Liver (tissue), 3 donors: Measurements from ENCODE around the gene ERBB2.

ENCODE experiments used
- CTCF ChIP-seq: fragments of 150-350 bp; IDR thresholded peaks from 2 replicates; pipeline ENCODE4 v1.5.1; 2017; ENCODE audit warnings: improper control_type of control experiment, low read depth, low read length; ENCODE audit not compliant: missing input control
- EGR1 ChIP-seq, 2 donors: IDR thresholded peaks; 2 replicates each; pipeline ENCODE4 v1.6.1; 2016 to 2018; ENCODE audit warnings: antibody characterized with exemption in 2 of 2, low read depth in 2 of 2
- FOXA2 ChIP-seq: IDR thresholded peaks from 2 replicates; pipeline ENCODE4 v1.6.1; 2016; ENCODE audit warnings: antibody characterized with exemption
- RAD21 ChIP-seq, 2 donors: IDR thresholded peaks; 2 replicates each; pipeline ENCODE4 v1.6.1; 2016; ENCODE audit warnings: antibody characterized with exemption in 2 of 2, mild to moderate bottlenecking in 2 of 2
- RXRA ChIP-seq, 2 donors: IDR thresholded peaks; 2 replicates each; pipeline ENCODE4 v1.6.1; 2017 to 2018; ENCODE audit warnings: antibody characterized with exemption in 2 of 2, mild to moderate bottlenecking in 1 of 2
- TF ChIP-seq, protein P1 (sequence below): IDR thresholded peaks from 2 replicates; pipeline ENCODE4 v1.6.1; 2016; ENCODE audit warnings: antibody characterized with exemption, mild to moderate bottlenecking
- TF ChIP-seq, protein P2 (sequence below): IDR thresholded peaks from 2 replicates; pipeline ENCODE4 v1.6.1; 2016; ENCODE audit warnings: antibody characterized with exemption
- donor health status: healthy.
- donor health status: healthy.

DNA sequence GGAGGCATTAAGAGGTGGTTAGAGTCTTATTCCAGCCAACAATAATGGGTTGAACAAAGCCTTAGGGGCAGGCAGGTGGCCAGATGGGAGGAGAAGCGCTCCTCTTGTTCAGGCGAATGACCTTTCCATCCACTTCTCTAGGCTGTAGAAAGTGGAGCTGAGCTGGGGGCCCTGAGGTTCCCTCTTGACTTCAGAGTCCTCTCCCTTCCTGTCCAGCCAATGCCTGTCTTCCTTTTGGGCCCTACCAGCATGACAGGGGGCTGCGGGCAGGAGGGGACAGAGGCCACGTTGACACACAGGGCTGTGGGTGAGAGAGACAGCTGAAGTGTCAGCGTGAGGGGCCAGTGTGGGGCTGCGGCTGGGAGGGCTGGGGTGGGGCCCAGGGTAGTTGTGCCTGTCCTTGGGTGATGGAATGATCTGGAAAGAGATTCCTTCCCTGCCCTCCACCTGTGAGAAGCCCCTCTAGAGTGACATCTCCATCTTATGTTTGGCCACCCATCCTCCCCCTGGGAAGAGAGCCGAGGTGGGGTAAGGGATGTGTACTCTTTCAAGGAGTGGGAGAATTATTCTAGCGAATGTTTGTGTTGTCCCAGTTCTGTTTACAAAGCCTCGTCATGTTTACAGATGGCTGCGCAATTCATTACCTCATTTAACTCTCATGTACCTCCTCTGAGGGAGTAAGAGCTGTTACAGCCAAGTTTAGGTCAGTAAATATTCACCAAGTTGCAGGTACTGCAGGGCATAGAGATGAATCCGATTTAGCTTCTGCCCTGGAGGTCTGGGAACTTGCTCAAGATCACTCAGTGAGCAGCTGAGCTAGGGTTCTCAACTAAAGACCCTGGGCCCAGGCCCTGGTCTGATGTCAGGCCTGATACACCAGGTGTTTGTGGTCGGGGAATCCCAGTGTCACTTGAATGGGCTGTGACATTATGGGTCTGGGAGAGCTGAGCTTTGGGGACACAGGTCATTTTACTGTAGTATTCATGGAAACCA, 3.3 kb downstream of the ERBB2 start:
- TF ChIP-seq, protein P1, sequence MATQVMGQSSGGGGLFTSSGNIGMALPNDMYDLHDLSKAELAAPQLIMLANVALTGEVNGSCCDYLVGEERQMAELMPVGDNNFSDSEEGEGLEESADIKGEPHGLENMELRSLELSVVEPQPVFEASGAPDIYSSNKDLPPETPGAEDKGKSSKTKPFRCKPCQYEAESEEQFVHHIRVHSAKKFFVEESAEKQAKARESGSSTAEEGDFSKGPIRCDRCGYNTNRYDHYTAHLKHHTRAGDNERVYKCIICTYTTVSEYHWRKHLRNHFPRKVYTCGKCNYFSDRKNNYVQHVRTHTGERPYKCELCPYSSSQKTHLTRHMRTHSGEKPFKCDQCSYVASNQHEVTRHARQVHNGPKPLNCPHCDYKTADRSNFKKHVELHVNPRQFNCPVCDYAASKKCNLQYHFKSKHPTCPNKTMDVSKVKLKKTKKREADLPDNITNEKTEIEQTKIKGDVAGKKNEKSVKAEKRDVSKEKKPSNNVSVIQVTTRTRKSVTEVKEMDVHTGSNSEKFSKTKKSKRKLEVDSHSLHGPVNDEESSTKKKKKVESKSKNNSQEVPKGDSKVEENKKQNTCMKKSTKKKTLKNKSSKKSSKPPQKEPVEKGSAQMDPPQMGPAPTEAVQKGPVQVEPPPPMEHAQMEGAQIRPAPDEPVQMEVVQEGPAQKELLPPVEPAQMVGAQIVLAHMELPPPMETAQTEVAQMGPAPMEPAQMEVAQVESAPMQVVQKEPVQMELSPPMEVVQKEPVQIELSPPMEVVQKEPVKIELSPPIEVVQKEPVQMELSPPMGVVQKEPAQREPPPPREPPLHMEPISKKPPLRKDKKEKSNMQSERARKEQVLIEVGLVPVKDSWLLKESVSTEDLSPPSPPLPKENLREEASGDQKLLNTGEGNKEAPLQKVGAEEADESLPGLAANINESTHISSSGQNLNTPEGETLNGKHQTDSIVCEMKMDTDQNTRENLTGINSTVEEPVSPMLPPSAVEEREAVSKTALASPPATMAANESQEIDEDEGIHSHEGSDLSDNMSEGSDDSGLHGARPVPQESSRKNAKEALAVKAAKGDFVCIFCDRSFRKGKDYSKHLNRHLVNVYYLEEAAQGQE = peak; percentile 67
- TF ChIP-seq CTCF = no peak
- TF ChIP-seq EGR1 (IDR thresholded peaks at IDR 0.05; ENCODE audit: low read depth in 2 of 2) = peak in 1 of 2 donors; percentile 33
- TF ChIP-seq FOXA2 = peak; percentile 100
- TF ChIP-seq, protein P2, sequence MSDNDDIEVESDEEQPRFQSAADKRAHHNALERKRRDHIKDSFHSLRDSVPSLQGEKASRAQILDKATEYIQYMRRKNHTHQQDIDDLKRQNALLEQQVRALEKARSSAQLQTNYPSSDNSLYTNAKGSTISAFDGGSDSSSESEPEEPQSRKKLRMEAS = peak; percentile 34
- peak; percentile 84 to 98 for TF ChIP-seq RXRA (IDR thresholded peaks at IDR 0.05)
- peak; percentile 42 to 43 for TF ChIP-seq RAD21 (IDR thresholded peaks at IDR 0.05)
